Activated T-cell treated with anti-CD3 and anti-CD28 coated beads for 24 hours (primary cell): Measurements from ENCODE around the gene GRIN2A.

Experiments
- DNase-seq: peaks from one replicate; pipeline ENCODE4 v3.0.0-alpha.2; 2020; ENCODE audit warnings: low read depth

Gene GRIN2A

GRCh38 chr16:9965079-9965478 lies 217.1 kb downstream of the GRIN2A start:
- no peak for DNase-seq

GRCh38 chr16:9964426-9964825 lies 217.8 kb downstream of the GRIN2A start:
- DNase-seq = no peak

- DNase-seq = no peak
These were observed 224.8 kb downstream of the GRIN2A start for GRCh38 chr16:9957433-9957832.

- no peak for DNase-seq
These were observed 225.2 kb downstream of the GRIN2A start for GRCh38 chr16:9957002-9957401.

- DNase-seq = no peak
These were observed 226.6 kb downstream of the GRIN2A start for GRCh38 chr16:9955677-9956076.

GRCh38 chr16:9953908-9954570 lies 228.2 kb downstream of the GRIN2A start:
- DNase-seq = no peak

- no peak for DNase-seq
These were observed 231.6 kb downstream of the GRIN2A start for GRCh38 chr16:9950658-9951057.

- DNase-seq = no peak
These were observed 232.8 kb downstream of the GRIN2A start for GRCh38 chr16:9949396-9949795.

- no peak for DNase-seq
These were observed 233.3 kb downstream of the GRIN2A start for GRCh38 chr16:9948933-9949332.

- no peak for DNase-seq
These were observed 236.1 kb downstream of the GRIN2A start for GRCh38 chr16:9946022-9946720.

- no peak for DNase-seq
These were observed 239.1 kb downstream of the GRIN2A start for GRCh38 chr16:9943121-9943520.

- no peak for DNase-seq
These were observed 241.0 kb downstream of the GRIN2A start for GRCh38 chr16:9941245-9941644.

GRCh38 chr16:9934723-9935508 lies 247.3 kb downstream of the GRIN2A start:
- DNase-seq = no peak

- no peak for DNase-seq
These were observed 249.1 kb downstream of the GRIN2A start for GRCh38 chr16:9932919-9933653.

GRCh38 chr16:9932000-9932399 lies 250.2 kb downstream of the GRIN2A start:
- DNase-seq = no peak

GRCh38 chr16:9929836-9930235 lies 252.4 kb downstream of the GRIN2A start:
- no peak for DNase-seq

GRCh38 chr16:9929313-9929712 lies 252.9 kb downstream of the GRIN2A start:
- no peak for DNase-seq

GRCh38 chr16:9922441-9922840 lies 259.8 kb downstream of the GRIN2A start:
- DNase-seq = no peak

GRCh38 chr16:9921997-9922396 lies 260.2 kb downstream of the GRIN2A start:
- DNase-seq = no peak

GRCh38 chr16:9919460-9919859 lies 262.8 kb downstream of the GRIN2A start:
- DNase-seq = no peak

GRCh38 chr16:9917691-9918090 lies 264.5 kb downstream of the GRIN2A start:
- no peak for DNase-seq

- no peak for DNase-seq
These were observed 268.5 kb downstream of the GRIN2A start for GRCh38 chr16:9913604-9914326.
